ENCODE results near the gene PPFIA3.
"Not testable (repeated sequence)": the region's sequence is repeated elsewhere in the genome, so short reads cannot be mapped to it uniquely, and the experiment has no call there.

The PPFIA3 gene

DNA sequence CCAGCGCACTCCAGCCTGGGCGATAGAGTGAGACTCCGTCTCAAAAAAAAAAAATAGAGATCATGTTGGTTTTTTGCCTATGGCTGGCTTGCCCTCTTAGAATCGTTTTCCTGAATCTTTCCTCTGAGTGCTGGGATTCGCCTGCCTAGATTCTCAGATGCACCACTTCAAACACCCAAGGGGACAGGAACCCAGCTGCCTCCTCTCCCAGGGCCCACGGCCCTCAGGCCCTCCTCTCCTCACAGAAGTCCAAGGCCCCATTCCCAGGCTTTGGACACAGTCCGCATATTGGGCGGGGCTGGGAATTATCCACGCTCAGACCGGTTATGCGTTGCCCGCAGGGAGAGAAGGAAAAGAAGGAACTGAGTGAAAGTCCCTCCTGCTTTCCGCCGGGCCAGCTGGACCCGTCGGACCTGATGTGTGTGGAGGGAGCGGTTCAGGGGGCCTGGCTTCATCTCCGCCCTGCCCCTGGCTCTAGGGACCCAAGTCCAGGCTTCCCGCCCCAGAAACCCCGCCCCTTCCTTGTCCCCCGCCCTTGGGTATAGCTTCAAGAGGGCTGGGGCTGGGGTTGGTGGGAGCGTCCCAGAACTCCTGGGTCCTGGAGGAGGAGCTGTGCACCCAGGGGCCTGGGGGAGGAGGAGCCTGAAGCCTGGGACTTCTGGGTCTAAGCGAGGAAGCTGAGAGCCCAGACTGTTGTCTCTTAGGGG, 5.8 kb downstream of the PPFIA3 start:
- DNase-seq (ENCODE audit: low spot score): no peak

DNA sequence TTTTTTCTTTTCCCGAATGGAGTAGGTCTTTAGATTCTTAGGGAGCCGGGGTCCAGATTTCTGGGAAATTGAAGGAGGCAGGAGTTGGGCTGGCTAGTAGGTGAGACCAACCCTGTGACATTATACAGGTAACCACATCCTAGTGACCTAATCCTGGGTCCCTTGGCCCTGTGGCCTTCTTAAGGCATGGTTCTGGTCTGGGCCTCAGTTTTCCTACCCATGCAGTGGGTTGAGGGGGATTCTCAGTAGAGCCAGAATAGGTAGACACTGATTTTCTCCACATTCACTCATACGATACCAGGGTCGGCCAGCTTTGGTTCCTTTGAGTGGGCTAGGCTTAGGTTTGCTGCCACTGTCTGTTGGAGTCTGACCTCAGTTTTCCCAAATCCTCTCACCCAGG, 7.2 kb downstream of the PPFIA3 start:
- DNase-seq (ENCODE audit: low spot score): no peak

DNA sequence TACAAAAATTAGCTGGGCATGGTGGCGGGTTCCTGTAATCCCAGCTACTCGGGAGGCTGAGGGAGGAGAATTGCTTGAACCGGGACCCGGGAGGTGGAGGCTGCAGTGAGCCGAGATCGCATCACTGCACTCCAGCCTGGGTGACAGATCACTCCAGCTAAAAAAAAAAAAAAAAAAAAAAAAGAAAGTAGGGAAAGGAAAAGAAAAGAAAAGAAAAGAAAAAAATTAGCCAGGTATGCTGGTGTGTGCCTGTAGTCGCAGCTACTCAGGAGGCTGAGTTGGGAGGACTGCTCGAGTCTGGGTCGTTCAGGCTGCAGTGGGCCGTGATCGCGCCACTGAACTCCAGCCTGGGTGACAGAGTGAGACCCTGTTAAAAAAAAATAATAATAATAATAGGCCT, 7.9 kb downstream of the PPFIA3 start:
- not testable (repeated sequence) for DNase-seq (ENCODE audit: low spot score)

DNA sequence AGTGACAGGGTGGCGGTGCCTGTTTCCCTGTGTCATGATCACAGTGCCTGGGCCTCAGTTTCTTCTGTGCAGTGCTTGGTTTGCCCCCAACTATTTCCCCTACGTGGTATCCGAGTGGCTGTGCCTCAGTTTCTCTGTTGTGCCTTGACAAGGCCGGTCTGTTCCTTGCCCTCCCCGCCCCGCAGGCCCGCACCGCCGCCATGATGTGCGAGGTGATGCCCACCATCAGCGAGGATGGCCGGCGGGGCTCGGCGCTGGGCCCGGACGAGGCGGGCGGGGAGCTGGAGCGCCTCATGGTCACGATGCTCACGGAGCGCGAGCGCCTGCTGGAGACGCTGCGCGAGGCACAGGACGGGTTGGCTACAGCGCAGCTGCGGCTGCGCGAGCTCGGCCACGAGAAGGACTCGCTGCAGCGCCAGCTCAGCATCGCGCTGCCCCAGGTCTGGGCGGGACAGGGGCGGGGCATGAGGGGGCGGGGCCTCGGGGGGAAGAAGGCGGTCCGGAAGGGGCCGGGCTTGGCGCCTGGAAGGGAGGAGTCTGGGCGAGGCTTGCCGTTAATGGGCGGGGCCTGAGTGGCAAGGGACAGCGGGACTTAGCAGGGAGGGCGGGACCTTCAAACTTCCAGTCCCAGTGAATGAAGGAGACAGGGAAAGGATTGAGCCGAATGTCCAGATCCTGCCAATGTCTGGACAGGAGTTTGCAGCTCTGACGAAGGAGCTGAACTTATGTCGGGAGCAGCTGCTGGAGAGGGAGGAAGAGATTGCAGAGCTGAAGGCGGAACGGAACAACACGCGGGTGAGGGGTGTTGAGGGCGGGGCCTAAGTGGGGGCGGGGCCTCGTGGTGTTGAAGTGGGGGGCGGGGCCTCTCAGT, 8.6 kb downstream of the PPFIA3 start:
- DNase-seq (ENCODE audit: low spot score): peak; percentile 95

DNA sequence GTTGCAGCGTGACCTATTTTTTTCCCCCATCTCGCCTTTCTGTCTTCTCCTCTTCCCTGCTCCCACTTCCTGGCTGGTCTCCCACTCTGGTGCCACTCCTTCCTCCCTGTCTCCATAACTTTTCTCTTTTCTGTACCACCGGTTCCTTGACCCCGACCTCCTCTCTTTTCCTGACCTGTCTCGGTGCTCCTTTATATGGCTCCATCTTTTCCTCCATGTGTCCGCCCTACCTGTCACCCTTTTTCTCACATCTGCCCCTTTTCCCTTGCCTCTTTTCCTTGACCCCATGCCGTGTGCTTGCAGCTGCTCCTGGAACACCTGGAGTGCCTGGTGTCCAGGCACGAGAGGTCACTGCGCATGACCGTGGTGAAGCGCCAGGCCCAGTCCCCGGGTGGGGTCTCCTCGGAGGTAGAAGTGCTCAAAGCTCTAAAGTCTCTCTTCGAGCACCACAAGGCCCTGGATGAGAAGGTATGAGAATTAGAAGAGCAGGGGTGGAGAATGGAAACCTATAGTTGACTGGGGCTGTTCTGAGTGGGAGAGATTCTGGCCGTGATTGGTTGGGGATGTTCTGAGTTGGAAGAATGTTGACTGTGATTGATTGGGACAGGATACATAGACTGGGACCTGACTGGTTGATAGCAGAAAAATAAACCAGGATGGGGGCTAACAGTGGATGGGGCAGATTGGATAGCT, 9.3 kb downstream of the PPFIA3 start:
- DNase-seq (ENCODE audit: low spot score): no peak

DNA sequence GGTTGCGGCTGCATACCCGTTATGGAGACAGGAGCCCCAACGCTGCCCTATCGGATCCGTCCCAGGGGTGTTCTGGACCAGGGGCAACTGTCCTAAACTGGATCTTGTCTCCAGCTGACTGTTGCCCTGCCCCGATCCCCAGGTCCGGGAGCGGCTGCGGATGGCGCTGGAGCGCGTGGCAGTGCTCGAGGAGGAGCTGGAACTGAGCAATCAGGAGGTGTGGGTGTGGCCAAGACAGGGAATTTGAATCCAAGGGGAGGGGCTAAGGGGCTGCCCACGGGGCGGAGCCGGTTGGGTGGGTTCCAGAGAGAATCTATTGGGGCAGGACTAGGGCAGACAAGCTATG, 9.9 kb downstream of the PPFIA3 start:
- DNase-seq (ENCODE audit: low spot score): no peak

DNA sequence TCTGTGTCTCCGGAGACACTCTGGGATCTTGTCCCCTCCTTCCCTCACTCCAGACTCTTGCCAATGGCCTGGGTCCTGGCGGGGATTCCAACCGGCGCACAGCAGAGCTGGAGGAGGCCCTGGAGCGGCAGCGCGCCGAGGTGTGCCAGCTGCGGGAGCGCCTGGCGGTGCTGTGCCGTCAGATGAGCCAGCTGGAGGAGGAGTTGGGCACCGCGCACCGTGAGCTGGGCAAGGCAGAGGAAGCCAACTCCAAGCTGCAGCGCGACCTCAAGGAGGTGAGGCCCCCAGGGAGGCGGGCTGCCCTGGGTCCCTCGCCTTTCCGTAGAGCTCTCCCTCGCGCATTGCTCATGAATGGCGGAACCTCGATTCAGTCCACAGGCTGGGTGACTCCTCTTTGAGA, 11.0 kb downstream of the PPFIA3 start:
- DNase-seq (ENCODE audit: low spot score): no peak

DNA sequence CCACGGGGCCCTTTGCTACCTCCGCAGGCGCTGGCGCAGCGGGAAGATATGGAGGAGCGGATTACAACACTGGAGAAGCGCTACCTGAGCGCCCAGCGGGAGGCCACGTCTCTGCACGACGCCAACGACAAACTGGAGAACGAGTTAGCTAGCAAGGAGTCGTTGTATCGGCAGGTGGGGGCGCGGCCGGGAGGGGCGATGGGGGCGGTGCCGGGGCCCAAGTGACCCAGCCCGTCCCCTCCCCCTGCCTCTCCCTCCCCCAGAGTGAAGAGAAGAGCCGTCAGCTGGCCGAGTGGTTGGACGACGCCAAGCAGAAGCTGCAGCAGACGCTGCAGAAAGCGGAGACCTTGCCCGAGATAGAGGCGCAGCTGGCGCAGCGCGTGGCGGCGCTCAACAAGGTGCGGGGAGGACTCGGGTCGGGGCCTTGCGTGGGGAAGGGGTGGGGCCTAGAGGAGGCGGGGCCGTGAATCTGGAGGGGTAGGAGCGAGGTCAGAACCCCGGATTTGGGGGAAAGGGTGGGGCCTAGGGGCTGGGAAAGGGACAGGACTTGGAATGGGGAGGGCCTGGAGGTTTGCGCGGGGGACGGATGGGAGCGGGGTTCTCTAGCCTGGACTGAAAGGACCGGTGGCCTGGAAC, 13.7 kb downstream of the PPFIA3 start:
- no peak for DNase-seq (ENCODE audit: low spot score)

DNA sequence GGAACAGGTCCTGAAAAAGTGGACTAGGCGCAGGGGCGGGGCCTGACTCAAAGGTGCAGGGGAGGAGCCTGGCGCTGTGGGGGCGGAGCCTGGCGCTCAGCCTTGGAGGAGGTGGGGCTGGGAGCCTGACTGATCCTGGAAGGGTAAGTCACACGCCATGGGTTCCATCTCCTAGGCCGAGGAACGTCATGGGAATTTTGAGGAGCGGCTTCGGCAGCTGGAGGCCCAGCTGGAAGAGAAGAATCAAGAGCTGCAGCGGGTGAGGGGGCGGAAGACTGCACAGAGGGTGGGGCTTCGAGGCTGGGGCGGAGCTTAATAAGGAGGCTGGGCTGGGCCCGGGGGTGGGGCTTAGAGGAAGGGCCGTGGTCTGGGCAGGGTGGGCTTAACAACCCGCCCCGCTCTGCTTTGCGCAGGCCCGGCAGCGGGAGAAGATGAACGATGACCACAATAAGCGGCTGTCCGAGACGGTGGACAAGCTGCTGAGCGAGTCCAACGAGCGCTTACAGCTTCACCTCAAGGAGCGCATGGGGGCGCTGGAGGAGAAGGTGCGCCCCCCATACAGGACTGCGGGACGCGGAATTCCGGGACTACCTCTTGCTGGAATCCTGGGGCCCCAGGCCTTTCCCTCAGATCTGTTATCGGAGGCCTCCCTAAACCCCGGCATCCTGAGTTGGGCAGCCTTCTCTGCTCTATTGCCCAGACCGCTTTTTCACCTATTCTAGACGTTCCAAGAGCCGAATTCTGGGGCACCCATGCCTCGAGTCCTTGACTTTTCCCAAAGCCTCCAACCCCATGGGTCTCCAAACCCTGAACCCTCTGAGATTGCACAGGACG, 14.5 kb downstream of the PPFIA3 start:
- DNase-seq (ENCODE audit: low spot score): no peak

DNA sequence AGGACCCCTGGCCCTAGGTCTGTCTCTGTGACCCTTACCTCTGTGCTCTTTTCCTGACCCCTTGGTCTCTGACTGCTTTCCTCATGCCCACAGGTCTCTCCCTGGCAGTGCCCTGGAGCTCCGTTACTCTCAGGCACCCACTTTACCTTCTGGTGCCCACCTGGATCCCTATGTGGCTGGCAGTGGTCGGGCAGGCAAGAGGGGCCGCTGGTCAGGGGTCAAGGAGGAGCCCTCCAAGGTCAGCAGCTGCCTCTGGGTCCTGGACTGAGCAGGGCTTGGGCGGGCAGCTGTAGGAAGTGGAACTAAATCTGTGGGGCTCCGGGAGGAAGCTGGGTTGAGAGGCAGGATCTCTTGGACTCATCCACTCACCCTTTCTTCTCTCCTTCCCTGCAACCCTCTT, 16.3 kb downstream of the PPFIA3 start:
- no peak for DNase-seq (ENCODE audit: low spot score)

DNA sequence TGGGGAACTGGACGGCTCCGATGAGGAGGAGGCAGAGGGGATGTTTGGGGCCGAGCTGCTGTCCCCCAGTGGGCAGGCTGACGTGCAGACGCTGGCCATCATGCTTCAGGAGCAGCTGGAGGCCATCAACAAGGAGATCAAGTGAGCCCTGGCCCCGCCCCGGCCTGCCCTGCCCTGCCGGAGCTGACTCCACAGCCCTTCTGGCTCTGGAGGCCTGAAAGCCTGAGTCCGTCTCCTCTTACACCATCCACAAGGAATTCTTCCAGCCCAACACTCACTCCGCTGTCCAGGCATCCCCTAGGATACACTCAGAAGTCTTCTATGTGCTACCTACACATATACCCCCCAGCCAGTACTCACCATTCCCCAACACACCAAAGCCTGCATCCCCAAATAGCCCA, 17.4 kb downstream of the PPFIA3 start:
- DNase-seq (ENCODE audit: low spot score): no peak

DNA sequence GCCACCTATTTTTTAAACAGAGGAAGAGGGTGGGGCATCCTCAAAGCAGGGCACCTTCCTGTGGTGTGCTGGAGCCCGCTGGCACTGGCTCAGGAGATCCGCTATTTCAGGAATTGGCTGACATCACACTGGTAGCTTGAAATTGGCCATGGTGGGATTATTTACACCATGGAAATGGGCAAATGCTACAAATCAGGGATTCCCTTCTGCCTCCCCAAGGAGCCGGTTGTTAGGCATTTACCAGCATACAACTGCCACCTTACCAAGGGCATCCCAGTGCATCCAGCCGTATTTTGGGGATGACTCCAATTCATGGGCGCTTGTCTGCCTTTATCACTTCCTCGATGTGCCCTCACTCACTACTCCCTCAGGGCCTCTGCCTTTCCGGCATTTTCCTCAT, 21.6 kb downstream of the PPFIA3 start:
- no peak for DNase-seq (ENCODE audit: low spot score)

DNA sequence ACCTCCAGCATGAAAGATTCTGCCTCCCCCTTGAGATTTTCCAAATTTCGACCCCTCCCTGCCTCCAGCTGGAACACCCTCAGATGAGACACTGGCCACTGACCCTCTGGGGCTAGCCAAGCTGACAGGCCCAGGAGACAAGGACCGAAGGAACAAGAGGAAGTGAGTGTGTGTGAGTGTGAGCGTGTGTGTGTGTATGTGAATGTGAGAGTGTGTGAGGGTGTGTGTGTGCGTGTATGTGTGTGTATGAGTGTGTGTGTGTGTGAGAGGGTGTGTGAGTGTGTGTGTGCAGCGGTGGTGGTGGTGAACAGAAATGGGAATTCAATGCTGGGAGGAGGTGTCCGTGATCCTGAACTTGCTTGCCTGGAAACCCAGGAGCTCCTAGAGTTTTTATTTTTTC, 22.0 kb downstream of the PPFIA3 start:
- DNase-seq (ENCODE audit: low spot score): no peak

DNA sequence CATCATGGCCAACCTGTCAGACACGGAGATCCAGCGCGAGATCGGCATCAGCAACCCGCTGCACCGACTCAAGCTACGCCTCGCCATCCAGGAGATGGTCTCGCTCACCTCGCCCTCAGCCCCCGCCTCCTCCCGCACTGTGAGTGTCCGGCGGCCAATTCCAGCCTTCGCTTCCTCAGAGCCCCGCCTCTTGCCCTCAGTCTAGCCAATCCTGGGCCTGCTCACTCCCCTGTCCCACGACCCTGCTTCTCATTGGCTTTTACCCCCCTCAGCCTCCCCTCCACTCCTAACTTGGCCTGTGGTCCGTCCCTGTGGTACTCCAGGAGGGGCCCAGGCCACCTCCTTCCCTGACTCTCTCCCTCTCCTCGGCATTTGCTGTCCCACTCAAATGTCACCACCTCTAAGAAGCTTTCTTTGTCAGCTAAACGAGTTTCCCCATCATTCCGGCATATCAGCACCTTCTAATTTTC, 23.6 kb downstream of the PPFIA3 start:
- peak; percentile 83 for DNase-seq (ENCODE audit: low spot score)

DNA sequence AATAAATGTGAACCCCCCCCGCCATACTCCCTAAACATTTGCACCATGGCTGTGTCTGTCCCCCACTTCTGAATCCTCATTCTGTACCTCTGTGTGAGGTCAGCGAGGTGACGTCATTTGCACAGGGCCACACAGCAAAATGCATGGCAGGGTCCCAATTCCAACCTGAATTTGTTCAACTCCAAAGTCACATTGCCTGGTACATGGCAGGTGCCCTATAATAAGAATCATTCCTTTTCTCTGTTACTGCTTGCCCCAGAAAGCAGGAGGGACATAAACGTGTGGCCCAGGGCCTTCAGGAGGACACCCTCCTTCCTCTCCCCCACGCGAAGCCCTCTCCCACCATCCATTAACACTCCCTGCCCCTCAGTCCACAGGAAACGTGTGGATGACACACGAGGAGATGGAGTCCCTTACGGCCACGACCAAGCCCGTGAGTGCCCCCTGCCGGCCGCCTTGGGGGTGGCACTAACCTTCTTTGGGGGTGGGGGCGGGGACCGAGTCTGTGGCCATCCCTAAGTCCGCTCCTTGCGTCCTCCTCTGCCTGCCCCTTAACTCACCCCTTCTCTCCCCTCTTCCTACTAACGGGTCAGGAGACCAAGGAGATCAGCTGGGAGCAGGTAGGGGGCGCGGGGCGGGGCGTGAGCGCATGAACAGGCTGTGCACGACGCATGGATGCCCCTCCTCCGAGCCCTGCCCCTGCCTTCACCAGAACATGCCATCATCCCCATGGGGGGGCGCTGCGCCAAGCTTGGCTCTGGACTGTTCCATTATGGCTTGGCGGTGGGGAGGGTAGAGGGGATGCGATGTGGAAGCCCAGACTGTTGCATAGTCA, 26.4 kb downstream of the PPFIA3 start:
- peak; percentile 78 for DNase-seq (ENCODE audit: low spot score)

DNA sequence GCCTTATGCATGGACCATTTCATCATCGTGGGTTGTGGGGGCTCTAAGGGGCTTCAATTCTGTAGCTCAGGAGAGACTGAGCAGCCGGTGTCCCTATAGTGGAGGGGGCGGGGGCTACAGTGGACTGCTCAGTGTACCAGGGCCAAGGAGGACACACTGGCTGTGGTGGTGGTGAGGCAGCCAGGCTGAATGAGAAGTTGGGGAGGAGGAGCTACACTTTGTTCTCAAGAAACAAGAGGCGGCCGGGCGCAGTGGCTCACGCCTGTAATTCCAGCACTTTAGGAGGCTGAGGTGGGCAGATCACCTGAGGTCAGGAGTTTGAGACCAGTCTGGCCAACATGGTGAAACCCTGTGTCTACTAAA, 27.0 kb downstream of the PPFIA3 start:
- not testable (repeated sequence) for DNase-seq (ENCODE audit: low spot score)

DNA sequence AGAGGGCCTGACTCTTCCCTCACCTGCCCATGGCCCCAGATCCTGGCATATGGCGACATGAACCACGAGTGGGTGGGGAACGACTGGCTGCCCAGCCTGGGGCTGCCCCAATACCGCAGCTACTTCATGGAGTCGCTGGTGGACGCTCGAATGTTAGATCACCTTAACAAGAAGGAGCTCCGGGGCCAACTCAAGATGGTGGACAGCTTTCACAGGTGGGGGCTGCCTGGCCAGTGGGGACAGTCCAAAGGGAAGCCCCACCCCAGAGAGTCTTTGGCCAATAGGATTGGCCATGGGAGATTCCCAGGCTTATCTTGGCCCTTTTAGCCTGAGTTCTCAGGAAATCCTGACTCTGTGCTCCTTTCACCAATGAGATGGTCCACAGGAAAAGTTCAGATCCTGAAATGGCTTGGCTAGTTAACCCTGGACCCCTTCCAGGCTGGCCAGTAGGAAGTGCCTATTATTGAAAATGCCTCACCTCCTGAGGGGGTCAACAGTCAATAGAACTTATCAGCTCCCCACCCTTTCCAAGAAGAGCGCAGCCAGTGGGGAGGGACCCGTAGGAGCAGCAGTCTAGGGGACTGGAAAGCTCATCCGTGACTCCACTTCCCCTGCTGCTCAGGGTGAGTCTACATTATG, 28.8 kb downstream of the PPFIA3 start:
- no peak for DNase-seq (ENCODE audit: low spot score)

DNA sequence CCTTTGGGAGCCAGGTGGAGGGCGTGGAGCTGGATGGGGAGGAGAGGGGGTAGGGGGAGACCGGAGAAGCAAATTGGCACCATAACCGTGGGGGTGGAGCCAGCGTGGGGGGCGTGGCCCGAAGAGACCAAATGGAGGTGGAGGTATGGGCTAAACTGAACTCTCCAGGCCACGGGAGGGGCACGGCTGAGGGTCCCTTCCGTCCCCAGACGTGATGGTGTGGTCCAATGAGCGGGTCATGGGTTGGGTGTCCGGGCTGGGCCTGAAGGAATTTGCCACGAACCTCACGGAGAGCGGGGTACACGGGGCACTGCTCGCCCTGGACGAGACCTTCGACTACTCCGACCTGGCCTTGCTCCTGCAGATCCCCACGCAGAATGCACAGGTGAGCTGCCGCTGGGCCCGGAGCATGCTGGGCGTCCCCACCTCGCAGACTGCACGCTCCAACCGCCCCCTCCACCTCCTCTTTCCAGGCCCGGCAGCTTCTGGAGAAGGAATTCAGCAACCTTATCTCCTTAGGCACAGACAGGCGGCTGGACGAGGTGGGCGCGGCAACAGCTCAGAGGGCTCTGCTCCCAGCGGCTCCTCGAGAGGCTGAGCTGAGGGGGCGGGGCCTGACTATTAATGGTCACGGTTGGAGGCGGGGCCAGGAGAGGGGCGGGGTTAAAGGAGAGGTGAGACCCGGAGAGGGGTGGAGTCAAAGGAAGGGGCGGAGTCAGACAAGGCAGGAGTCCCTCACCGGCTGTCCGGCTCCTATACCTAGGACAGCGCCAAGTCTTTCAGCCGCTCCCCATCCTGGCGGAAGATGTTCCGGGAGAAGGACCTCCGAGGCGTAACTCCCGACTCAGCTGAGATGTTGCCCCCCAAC, 29.7 kb downstream of the PPFIA3 start:
- peak; percentile 84 for DNase-seq (ENCODE audit: low spot score)

DNA sequence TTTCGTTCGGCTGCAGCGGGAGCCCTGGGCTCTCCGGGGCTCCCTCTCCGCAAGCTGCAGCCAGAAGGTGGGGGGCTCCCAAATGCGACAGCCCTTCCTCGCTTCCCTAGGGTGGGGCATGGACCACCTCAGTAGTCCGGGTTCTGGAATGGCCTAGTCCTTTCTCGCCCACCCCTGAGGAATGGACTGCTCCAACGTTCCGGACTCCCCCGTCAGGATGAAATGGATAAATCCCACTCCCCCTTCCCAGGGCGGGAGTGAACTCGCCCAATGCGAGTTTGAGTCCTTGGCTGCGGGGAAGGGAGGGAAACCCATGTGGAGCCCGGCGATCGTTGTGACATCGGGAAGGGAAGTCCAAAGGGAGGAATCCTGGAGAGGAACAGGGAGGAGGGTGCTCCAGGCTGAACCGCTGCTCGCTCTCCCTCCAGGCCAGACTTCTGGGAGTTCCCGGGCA, 30.3 kb downstream of the PPFIA3 start:
- DNase-seq (ENCODE audit: low spot score): peak; percentile 77

Data from kidney capillary endothelial cell (primary cell).